Fibroblast of lung (primary cell): ENCODE results near the gene CTSD. TPM values are rescaled to one million over a fixed set of nuclear protein-coding genes. Genes with fewer than 3 reads are reported as not detected.

Source experiments
- DNase-seq, 2 donors: peaks; one replicate each; pipeline versions ENCODE4 v3.0.0 to v3.0.0-alpha.2; 2010; ENCODE audit warnings: low read depth in 2 of 2
- H2AFZ ChIP-seq: 2 replicates; pipeline ENCODE4 v1.5.1; 2012; ENCODE audit warnings: low read length, control low read depth, inconsistent platforms
- H3K27ac ChIP-seq: 2 replicates; pipeline ENCODE4 v1.5.1; 2011; ENCODE audit warnings: low read length, control low read depth; ENCODE audit not compliant: insufficient read depth
- H3K27me3 ChIP-seq: 2 replicates; pipeline ENCODE4 v1.5.1; 2011; ENCODE audit warnings: mild to moderate bottlenecking, low read length; ENCODE audit not compliant: control insufficient read depth, insufficient read depth
- H3K36me3 ChIP-seq: 2 replicates; pipeline ENCODE4 v1.5.1; 2011; ENCODE audit warnings: low read length; ENCODE audit not compliant: control insufficient read depth, insufficient read depth
- H3K4me1 ChIP-seq: 2 replicates; pipeline ENCODE4 v1.5.1; 2011; ENCODE audit warnings: low read length; ENCODE audit not compliant: control insufficient read depth, insufficient read depth; ENCODE audit errors: extremely low read depth
- H3K4me2 ChIP-seq: 2 replicates; pipeline ENCODE4 v1.5.1; 2011; ENCODE audit warnings: low read length, control low read depth; ENCODE audit not compliant: insufficient read depth; ENCODE audit errors: extremely low read depth
- H3K4me3 ChIP-seq, 4 experiments: fragments of 200-600 bp in 1 of 4; sonication (generic) in 1 of 4; replicated peaks in 1 of 4; 2 replicates each; pipeline ENCODE4 v1.5.1; 2011 to 2016; ENCODE audit warnings: low read length in 4 of 4, low read depth in 3 of 4, mild to moderate bottlenecking in 3 of 4, control low read depth in 2 of 4, inconsistent platforms in 1 of 4, mixed read lengths in 1 of 4; ENCODE audit not compliant: insufficient read depth in 1 of 4; ENCODE audit errors: control extremely low read depth in 1 of 4
- H3K79me2 ChIP-seq: 2 replicates; pipeline ENCODE4 v1.5.1; 2012; ENCODE audit warnings: mild to moderate bottlenecking, low read length, inconsistent platforms; ENCODE audit not compliant: control insufficient read depth, insufficient read depth
- H3K9ac ChIP-seq: 2 replicates; pipeline ENCODE4 v1.5.1; 2011; ENCODE audit warnings: mild to moderate bottlenecking, low read length, control low read depth; ENCODE audit not compliant: insufficient read depth
- H3K9me3 ChIP-seq: 2 replicates; pipeline ENCODE4 v1.5.1; 2012; ENCODE audit warnings: low read depth, low read length; ENCODE audit not compliant: control insufficient read depth, insufficient read depth
- H4K20me1 ChIP-seq: 2 replicates; pipeline ENCODE4 v1.5.1; 2011; ENCODE audit warnings: low read length; ENCODE audit not compliant: control insufficient read depth, insufficient read depth; ENCODE audit errors: extremely low read depth
- CTCF ChIP-seq, 2 donors: IDR thresholded peaks in 1 of 2; conservative IDR thresholded peaks in 1 of 2; 1 replicate in 1 of 2; 2 replicates in 1 of 2; pipeline ENCODE4 v1.5.1; 2011 to 2012; ENCODE audit warnings: low read length in 2 of 2, control low read depth in 1 of 2, inconsistent platforms in 1 of 2, low read depth in 1 of 2, mild to moderate bottlenecking in 1 of 2
- EZH2 ChIP-seq: IDR thresholded peaks from 2 replicates; pipeline ENCODE4 v1.5.1; 2012; ENCODE audit warnings: low read length, control low read depth, mild to moderate bottlenecking; ENCODE audit errors: missing control alignments
- polyA plus RNA-seq, 2 donors: library from polyadenylated mRNA; depleted of rRNA in 1 of 2; stranded (reverse) in 1 of 2; unstranded in 1 of 2; fragments of >200 nt; gene quantifications; 2 replicates each; pipeline ENCODE4 v1.2.1, GENCODE V29; 2011 to 2012; ENCODE audit warnings: missing spikeins in 1 of 2
- total RNA-seq: library from RNA; depleted of rRNA; stranded (reverse); fragments of >200 nt; gene quantifications from 2 replicates; pipeline ENCODE4 v1.2.1, GENCODE V29; 2014

Gene CTSD
- total and polyA plus RNA-seq, 2 donors (not counting 1 experiment from before 2014, with no cell fraction given) = 135 to 253 TPM

GRCh38 chr11:1733009-1733715 is 30.6 kb downstream of the CTSD start:
- H3K36me3 ChIP-seq = no peaks in the 10 kb centered on the region
- no peaks in the 10 kb centered on the region for H3K4me1 ChIP-seq
- no peak overlapping the region for H3K4me3 ChIP-seq
- H3K4me2 ChIP-seq = no peak overlapping the region
- H3K27ac ChIP-seq = no peak overlapping the region
- no peak overlapping the region for H3K9ac ChIP-seq
- H3K79me2 ChIP-seq = no peaks in the 10 kb centered on the region
- H2AFZ ChIP-seq = no peak overlapping the region
- H3K9me3 ChIP-seq = no peaks in the 10 kb centered on the region
- DNase-seq = no peak
- H4K20me1 ChIP-seq = no peaks in the 10 kb centered on the region
- peaks cover 6% of the 10 kb centered on the region for H3K27me3 ChIP-seq
- TF ChIP-seq EZH2 = no peak
- no peak for TF ChIP-seq CTCF (conservative IDR thresholded peaks at IDR 0.05 in 1 of 2, IDR thresholded peaks at IDR 0.05 in 1 of 2; ENCODE audit: low read depth in 1 of 2, low read length in 2 of 2)

- Histone ChIP-seq H3K9me3 (no peaks in the 10 kb centered on the region), H3K4me1 (no peaks in the 10 kb centered on the region), H3K27ac (no peak overlapping the region), H3K27me3 (peaks cover 6% of the 10 kb centered on the region), H3K79me2 (no peaks in the 10 kb centered on the region), H4K20me1 (no peaks in the 10 kb centered on the region), H3K4me3 (no peak overlapping the region), H3K36me3 (no peaks in the 10 kb centered on the region), H2AFZ (no peak overlapping the region), H3K4me2 (no peak overlapping the region), H3K9ac (no peak overlapping the region)
- no peak for DNase-seq
- TF ChIP-seq CTCF (conservative IDR thresholded peaks at IDR 0.05 in 1 of 2, IDR thresholded peaks at IDR 0.05 in 1 of 2; ENCODE audit: low read depth in 1 of 2, low read length in 2 of 2) = no peak
- TF ChIP-seq EZH2 = no peak
Measured at GRCh38 chr11:1732418-1733008, 31.2 kb downstream of the CTSD start.

- Histone ChIP-seq H3K36me3 (no peaks in the 10 kb centered on the region), H3K4me2 (no peak overlapping the region), H3K4me1 (no peaks in the 10 kb centered on the region), H3K27me3 (peaks cover 6% of the 10 kb centered on the region), H2AFZ (no peak overlapping the region), H3K27ac (no peak overlapping the region), H4K20me1 (no peaks in the 10 kb centered on the region), H3K9ac (no peak overlapping the region), H3K79me2 (no peaks in the 10 kb centered on the region), H3K4me3 (no peak overlapping the region), H3K9me3 (no peaks in the 10 kb centered on the region)
- no peak for DNase-seq
- TF ChIP-seq CTCF (conservative IDR thresholded peaks at IDR 0.05 in 1 of 2, IDR thresholded peaks at IDR 0.05 in 1 of 2; ENCODE audit: low read depth in 1 of 2, low read length in 2 of 2) = no peak
- no peak for TF ChIP-seq EZH2
Measured at GRCh38 chr11:1731451-1732059, 32.2 kb downstream of the CTSD start.
